Heart left ventricle (tissue), 13 donors: Measurements from ENCODE around the gene NTSR2.

Experiments used
- CTCF ChIP-seq, 12 donors: fragments of 200-600 bp; sonication (generic) in 4 of 12; IDR thresholded peaks; one replicate each; pipeline versions ENCODE4 v1.5.0 to v1.8.0; 2018 to 2022; ENCODE audit warnings: antibody characterized with exemption in 12 of 12, mild to moderate bottlenecking in 5 of 12
- POLR2A ChIP-seq, 2 donors: fragments of 450-650 bp; IDR thresholded peaks; one replicate each; pipeline ENCODE4 v1.6.1; 2017; ENCODE audit warnings: antibody characterized with exemption in 2 of 2, mild to moderate bottlenecking in 2 of 2, moderate library complexity in 2 of 2
- donor health status: ischemic (EF 13 %, LVEDD 7.1; RV severe dilation, severe dysfunction).
- donor health status: DM: no; HTN: yes; CAD: no.
- donor health status: DM: no; HTN: no; CAD: no.
- donor health status: ischemic (EF 25% LVEDD 6.9; RV normal size, moderate dysfunction).
- donor health status: ischemic (EF 25% LVEDD 5.7; RV mildly dilated, moderate dysfunction).
- donor health status: ischemic (EF 35%, LVEDD 5.7; RV mildly dilated, moderate dysfunction).
- donor health status: nonischemic (EF 11% LVEDD 7.7; RV severe dilation, severe dysfunction).
- donor health status: DM: yes; HTN: yes; CAD: no.
- donor health status: PGD.
- donor health status: ischemic (EF 29% LVEDD 5.4; RV normal size, mild dysfunction).
- donor health status: nonischemic (EF 23%, LVEDD 6.1; RV moderate dilation, normal function).

- no peak for TF ChIP-seq POLR2A (IDR thresholded peaks at IDR 0.05)
- TF ChIP-seq CTCF (IDR thresholded peaks at IDR 0.05): no peak
These were observed 45.1 kb downstream of the NTSR2 start for GRCh38 chr2:11624893-11625292.
